ENCODE results near the gene AANAT.

AANAT gene

DNA sequence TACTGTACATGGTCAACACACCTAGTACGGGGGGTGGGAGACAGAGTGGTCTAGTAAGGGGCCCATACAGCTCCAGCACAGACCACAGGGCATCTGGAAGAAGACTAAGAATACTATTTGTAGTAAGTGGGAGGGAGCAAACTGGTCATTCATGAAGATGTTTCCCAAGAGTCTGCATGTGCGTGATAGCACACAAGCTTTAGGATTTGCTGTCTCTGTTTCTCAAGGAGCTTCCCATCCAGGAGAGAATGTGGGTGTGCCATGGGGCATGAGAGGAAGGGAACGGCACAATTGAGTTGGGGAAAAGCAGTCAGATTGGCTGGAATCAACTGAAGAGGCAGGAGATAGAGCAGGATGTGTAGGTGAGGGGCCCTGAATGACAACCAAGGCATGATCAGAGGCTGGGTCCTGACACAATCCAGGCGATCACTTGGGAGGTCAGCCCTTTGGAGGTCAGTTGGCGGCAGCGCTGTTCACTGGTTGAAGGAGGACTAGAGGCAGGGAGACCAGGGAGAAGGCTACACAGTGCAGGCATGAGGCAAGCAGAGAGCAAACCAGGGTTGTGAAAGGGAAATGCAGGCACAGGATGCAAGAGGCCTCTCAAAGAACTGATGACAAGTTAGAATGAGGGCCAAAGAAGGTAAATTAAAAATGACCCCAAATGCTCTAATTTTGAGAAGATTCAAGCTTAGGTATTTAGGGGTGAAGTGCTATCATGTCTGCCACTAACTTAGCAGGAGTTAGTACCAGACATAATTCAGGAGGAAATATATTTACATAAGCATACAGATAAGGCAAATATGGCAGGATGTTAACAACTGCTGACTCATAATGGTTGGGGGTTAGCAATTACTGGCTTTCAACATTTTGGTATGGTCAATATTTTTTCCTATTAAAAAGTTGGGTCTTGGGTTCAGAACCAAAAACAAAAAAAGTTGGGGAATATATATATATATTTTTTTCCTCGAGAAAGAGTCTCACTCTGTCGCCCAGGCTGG is 24.8 kb upstream of the AANAT start:
- DNase-seq: no peak

DNA sequence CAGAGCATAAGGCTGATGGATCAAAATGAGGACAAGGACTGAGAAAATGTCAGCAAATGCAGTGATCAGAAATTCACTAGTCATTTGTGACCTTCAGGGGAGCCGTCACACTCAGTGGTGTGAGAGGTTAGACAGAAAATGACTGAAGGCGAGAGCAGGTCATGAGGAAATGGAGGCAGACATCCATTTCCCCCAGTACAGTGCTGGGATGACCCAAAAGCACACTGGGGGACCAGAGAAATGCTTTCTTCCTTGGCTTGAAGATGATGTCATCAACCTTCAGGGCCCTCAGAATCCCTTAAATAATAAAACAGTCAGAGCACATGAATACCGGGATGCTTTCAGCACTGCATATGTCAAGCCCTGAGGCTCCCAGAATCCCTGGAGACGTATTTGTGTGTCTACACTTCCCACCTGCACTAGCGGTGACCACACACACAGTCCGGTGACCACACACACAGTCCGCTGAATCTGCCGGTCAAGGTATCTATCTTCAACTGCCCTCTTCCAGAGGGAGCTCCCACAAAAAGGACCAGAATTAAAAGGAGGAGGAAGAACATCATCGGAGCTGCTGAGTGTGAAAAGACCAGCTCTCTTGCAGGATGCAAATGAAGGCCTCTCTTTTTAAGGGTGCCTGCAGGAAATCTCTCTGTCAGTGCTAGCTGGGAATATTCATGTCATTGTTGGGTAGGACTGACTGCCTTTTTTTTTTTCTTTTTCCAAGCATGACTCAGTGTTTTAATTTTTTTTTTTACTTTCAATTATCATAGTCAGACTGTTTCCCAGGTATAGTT is 22.7 kb upstream of the AANAT start:
- DNase-seq: no peak

DNA sequence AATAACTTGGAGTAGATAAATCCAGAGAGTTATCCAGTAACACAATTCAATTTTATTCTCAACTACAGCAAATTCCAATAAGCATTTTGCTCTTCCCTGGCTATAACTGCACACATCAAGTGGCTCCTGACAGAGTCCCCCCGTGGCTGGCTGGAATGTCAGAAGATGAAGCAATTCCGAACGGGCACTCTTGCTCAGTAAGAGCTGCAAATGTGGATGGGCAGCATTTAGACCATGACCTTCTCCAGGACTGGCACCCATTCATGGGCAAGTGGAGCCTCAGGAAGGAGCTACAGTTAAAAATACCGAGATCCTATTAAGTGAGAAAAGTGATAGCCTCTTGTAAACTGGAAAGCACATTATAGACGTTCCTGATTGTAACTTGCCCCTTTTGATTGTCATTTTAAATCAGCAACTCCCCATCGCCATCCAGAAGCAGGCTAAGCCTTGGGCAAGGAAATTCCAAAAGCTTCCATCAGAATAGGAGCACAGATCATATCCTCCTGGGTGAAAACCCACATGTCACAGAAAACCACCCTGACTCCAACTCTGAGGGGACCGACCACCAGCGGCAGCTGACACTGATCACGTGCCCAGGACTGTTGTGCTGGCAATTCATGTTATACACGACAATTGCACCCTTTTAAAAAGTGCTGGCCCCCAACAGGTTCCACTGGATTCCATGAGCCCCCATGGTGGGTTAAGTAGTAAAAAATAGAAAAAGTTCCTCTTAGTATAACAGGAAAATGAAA is 21.5 kb upstream of the AANAT start:
- DNase-seq: no peak

DNA sequence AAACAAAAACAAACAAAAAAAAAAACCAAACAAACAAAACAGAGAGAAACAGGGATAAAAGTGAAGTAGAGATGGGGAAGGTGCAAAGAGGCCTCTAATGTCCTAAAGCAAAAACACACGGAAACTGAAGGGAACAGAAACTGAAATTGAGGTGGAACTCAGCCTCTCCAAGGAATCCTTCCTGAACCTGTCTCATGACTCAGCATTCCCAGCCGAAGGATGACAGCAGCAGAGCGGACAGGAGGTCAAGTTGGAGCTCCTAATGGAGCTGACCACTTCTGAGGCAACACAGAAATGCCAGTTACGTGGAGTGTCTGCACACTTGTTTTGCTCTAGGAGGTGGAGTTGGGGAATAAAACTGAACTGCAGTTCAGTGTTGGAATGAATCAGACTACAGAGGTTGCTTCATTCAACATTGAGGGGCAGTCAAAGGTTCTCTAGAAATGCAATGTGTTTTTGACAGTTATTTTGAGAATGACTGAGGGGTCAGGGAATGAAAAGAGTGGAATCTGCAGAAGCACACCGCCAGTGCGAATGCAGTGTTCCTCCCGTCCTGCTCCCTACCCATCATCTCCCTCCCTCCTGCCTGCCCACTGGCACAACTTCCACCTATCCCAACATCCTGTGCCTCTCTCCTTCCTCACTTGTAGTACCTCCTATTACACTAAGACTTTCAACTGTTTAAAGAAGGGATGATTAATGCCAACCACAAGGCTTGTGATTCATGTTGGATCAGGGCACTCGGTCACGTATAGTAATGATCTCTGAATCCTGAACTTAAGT is 20.8 kb upstream of the AANAT start:
- DNase-seq: no peak

DNA sequence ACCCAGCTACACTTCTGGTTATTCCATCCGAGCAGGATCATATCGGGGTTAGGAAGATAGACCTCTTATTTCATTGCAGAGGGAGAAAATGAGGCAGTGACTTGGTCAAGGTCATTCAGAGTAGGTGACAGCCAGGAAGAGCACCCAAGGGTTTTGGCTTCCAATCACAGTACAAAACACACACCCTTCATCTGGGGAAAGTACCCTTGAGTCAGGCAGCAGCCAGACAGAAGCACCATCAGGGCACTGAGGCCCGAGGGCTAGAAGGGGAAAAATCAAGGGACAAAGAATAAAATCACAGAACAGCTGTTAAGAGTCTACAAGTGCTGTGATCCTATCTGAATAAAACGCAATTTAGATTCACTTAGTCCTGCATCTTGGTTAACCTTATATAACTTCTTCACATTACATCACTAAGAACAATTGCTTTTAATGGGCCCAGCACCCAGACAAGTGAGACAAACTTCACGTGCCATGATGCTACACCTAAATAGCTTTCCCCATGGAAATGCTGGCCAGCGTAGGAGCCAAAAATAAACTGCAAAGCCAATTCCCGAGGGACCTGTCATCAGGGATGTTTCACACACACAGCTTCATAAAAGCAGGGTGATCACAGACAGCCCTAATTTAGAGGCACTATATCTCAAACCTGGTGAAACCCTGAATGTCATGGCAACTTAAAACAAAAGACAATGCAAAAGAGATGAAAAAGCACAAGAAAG is 19.3 kb upstream of the AANAT start:
- DNase-seq: no peak

DNA sequence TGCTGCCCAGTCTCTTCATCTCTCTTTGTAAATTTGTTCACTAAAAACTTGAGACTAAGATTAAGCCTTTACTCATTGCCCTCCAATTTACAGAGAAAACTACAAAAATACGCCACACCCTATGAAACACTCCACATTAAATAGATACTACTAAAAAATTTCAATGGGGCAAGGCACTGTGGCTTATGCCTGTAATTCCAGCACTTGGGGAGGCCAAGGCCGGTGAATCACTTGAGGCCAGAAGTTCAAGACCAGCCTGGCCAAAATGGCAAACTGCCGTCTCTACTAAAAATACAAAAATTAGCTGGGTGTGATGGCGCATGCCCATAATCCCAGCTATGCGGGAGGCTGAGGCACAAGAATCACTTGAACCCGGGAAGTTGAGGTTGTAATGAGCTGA is 18.3 kb upstream of the AANAT start:
- no peak for DNase-seq

DNA sequence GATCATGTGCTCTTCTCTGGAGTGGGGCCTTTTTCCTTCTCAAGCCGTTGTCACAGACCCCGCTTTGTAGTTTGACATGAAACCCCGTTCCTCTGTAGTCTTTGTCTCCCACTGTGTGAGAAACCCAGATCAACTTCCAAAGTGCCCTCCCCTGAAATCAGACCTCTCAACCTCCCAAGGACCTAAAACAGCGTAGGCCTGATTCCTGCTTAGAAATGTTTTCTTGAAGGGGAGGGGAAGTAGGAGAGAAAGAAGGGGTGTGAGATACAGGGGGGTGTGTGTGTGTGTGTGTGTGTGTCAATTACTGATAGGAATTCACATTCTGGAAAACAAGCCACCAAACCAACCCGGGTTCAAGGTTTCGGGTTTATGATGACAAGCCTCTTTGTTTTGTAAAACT is 15.9 kb upstream of the AANAT start:
- DNase-seq: no peak

DNA sequence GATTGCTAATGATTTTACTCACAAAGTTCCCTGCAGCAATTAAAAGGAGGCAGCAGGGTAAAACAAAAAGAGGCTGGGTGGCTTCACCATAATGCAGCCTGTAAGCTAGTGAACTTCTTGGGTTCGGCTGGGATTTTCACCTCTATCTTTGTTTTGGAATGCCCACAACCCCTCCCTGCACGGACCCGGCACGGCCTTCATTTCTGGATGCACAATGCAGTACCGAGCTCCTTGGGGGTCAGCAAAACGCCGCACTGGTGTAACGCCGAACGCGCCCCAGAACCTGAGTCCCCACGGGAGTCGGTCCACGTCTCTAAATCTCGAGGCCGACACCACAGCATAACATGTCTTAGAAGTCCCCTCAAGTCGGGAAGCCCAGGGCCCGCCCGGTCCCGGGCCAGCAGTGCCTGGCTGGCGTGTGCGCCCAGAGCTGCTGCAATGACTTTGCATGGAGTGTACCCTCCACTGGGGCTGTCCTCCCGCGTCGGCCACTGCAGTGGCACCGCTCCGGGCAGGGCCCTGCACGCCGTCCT is 15.2 kb upstream of the AANAT start:
- DNase-seq: no peak

DNA sequence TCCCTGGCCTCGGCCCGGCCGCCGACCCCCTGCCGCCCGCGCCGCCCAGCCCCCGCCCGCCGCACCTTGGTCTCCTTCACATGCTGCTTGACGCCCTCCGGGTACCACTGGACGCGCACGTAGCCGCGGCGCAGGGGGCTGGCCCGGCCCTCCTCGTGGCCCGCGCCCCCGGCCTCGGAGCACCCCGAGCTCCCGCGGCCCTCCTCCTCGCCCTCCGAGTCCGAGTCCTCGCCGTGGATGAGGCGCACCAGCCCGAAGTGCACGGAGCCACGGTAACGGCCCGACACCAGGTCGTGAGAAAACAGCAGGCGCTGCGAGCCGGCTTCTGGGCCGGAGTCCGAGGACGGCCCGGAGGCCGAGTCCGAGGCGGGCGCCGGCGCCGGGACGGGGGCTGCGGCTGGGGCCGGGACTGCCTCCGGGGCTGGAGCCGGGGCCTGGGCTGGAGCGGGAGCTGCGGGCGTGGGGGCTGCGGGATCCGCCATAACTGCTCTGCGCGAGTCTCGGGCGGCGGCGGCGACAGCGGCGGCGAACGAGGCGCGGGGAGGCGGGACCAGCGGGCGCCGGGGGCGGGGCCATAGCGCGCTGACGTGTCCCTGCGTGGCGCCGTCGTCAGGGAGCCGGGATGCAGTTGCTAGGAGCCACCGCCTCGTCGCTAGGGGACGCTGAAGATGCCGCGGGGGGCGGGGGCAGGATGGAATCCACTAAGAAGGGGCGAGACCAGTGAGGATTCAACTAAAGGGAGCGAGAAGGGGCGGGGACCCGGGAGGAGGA is 14.6 kb upstream of the AANAT start, which contains the start of gene UBE2O:
Gene UBE2O (minus strand): TSS at position 493 of the 771 bp plus-strand sequence. CDS start 11 bp downstream, at position 482.
- peak; percentile 96 for DNase-seq

DNA sequence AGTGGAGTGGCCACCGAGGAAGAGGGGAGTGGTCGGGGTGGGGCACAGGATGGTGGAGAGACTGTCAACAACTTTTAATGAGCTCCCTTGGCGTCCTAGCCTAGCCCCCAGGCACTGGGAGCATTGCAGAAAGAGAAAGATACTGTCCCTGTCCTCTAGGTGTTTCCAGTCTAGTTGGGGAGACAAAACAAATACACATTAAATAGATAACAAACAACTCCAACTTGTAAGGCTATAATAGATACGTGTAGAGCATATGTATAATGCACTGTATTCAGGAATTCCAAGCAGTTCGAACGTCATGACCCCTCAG is 14.0 kb upstream of the AANAT start:
- DNase-seq: no peak

DNA sequence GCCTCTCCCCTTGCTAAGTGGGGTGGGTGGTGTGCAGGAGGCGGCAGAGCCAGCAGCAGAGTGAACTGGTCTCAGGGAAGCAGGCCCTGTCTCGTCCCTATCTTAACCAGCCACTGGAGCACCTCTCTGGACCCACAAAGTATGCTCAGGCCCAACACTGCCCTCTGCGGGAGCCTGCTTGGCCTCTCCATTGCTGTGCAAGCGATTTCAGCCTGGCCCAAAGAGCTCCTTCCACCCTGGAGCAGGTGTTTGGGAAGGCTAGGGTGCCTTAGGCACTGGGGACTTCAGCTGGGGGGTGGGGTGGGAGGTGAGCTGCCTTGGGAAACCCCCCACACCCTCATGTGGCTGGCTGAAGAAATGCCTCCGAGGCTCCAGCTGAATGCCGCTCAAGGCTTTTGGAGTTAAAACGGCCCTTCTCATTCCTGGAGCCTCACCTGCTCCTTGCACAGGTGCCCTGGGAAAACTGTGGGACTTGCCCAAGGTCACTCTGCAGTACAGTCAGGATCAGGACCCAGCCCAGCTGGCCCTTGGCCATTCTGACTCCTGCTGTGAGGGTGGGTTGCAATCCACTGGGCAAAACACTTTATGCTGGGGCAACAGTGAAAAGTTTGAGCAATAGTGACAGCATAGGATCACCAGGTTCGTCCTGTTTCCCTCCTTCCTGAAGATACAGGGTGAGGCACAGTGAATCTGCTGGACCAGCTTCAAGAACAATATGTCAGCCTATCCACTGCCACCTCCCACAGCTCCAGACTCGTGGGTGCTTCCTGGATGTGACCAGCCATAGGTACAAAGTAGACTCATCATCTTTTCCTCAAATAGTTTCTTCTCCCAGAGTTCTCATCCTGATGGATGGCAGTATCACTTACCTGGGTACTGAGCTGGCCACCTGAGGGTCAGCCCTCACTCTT is 8.6 kb upstream of the AANAT start:
- no peak for DNase-seq

DNA sequence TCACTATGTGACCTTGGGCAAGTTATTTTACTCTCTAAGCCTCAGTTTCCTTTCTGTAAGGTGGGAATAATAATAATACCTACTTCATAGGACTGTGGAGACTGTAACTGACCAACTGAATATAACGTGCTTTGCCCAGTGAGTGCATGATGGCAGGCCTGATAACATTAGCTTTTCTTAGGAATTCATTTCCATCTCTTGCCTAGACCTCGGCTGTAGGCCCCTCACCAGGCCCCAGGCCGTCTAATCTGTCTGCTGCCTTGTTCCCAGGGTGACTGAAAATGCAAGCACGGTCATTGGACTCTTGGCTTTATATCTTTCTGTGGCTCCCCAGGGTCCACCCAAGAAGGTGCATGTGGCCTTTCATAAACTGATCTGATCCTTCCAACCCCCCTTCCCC is 7.7 kb upstream of the AANAT start:
- DNase-seq: no peak

DNA sequence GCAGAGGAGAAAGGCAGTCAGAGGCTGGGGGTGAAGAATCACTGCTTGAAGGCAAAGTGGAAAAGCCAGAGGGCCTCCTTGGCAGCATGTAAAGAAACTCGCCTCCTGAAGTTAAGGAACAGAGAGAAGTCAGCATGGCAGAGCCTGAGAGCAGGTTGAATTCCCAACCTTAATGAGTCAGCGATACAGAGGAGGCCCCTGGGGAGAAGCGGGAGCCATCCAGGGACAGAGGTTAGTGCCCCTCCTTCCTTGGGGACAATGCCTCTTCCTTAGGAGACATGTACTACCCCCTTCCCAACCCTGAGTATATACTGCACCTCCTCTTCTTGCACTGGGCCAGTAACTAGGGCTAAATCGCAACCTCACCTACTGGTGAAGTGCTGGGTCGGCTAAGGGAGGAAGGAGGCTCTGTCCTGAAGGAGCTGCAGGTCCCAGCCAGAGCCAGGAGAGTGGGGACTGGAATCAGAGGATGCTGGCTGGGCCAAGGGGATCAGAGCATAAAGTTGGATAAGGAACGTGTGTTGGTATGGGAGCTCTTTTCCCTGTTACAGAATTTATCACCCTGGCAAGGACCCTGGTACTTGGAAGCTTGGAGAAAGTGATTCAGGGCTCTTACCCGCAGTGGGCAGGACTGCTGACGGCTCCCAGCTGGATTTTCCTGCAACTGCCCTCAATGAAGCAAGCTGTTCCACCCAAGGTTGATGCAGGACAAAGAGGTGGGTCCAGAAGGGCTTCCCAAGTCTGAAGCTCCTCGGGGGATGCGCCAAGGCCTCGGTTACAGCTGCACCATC is 5.4 kb upstream of the AANAT start:
- no peak for DNase-seq

DNA sequence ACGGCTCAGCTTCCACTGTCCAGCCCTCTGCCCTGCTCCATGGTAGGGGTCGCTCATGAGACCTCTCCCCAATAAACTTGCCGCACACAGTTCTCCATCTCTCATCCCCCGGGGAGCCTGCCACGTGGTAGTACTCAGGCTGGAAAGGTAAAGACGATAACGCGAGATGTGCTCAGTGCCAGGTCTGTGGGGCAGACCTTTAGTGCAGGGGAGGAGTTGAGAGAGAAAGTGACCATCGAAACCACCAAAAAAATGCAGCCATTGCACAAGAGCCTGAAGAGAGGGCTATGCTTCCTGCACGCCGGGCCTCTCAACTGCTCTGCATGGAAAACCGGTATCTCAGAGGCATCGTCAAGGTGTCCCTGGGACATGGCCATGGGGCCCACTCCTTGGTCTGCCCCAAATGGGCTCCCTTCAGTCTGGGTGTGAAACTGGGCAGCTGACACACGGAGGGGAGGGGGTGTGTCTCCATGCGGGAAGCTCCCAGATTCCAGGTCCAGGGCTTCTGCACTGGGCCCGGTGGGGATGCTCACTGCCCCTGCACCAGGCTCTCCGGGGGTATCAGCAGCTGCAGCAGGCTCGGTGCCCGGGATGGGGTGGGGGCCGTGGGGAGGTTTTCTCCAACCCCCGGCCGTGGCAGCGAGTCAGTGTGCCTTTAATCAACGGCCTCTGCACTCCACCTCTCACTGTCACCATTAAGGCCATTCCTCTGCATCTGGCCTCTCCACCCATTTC is 4.7 kb upstream of the AANAT start:
- no peak for DNase-seq

DNA sequence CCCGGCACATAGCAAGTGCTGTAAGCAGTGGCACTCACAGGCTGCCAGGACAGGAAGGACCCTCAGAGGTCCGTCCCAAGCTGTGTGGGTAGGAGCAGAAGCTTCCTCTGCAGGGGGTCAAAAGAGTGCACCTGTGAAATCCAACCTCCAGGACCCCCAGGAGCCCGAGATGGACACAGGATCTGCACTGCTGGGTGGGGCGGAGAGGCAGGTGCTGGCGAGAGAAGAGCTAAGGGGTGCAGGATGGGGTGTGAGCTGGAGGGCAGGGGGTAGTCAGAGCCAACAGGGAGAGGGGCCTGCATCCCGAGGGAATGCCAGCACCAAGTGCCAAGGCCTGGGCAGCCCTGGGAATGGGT is 650 bp upstream of the AANAT start:
- DNase-seq: no peak

DNA sequence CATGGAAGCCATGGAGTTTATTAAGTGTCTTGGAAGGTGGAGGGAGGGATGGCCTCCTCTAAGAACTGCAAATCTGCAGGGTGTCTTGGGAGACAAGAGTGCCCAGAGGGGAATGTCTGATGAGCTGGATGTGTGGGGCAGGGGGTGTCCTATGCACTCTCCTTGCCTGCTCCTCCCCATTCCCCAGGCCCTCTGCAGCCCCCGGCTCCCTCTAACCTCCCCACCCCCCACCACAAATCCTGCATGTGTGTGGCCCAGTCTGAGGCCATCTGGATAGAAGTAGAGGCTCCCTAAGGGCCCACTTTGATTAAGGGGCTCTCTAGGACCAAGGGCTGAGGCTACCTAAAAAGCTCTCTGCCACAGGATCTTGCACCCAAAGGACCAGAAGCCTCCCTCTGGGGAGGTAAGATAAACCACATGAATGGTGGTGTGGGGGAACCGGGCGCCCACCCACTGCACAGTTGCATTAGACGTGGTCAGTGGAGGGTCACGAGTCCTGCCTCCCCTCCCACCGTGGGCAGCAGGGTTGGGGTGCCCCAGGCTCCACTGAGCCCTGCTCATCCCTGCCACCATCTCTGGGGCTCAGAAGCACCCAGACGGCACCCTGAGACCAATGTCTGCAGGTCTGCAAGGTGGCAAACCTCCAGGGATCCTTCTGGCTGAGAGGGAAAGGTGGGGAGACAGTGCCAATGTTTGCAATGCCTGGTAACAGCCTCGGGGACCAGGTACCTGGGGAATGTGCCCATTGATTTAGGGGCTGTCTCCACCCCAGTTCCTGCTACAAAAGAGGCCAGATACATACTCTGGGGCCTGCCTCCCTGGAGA is 618 bp downstream of the AANAT start:
- no peak for DNase-seq

DNA sequence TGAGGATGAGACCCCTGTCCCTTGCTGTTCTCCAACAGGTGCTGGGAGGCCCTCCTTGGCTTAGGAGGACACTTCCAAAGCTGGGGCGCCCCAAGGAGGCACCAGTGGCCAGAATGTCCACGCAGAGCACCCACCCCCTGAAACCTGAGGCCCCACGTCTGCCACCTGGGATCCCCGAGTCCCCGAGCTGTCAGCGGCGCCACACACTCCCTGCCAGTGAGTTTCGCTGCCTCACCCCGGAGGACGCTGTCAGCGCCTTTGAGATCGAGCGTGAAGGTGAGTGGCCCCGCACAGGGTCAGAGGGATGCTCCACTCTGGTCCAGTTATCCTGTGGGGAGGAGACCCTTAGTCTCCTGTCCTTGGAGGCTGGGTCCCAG is 1.2 kb downstream of the AANAT start:
- DNase-seq: no peak
